ENCODE data around the gene PDE1C. TPM values are rescaled to one million over a fixed set of nuclear protein-coding genes. Genes with fewer than 3 reads are reported as not detected.
"Not testable (repeated sequence)": the region's sequence is repeated elsewhere in the genome, so short reads cannot be mapped to it uniquely, and the experiment has no call there.

PDE1C gene
- total RNA-seq, 1 donor from 2014 or later: 0.13 TPM

GRCh38 chr7:31853380-31853779, 216.8 kb downstream of the PDE1C start:
- DNase-seq (ENCODE audit: low read depth, low spot score): no peak

- no peak for DNase-seq (ENCODE audit: low read depth, low spot score)
Observed at GRCh38 chr7:31852462-31852861, 217.7 kb downstream of the PDE1C start.

- DNase-seq (ENCODE audit: low read depth, low spot score): no peak
Observed at GRCh38 chr7:31851119-31851518, 219.1 kb downstream of the PDE1C start.

GRCh38 chr7:31850601-31851000, 219.6 kb downstream of the PDE1C start:
- DNase-seq (ENCODE audit: low read depth, low spot score): no peak

GRCh38 chr7:31850066-31850465, 220.1 kb downstream of the PDE1C start:
- DNase-seq (ENCODE audit: low read depth, low spot score): no peak

GRCh38 chr7:31835471-31835870, 234.7 kb downstream of the PDE1C start:
- DNase-seq (ENCODE audit: low read depth, low spot score): no peak

GRCh38 chr7:31833625-31834024, 236.6 kb downstream of the PDE1C start:
- not testable (repeated sequence) for DNase-seq (ENCODE audit: low read depth, low spot score)

GRCh38 chr7:31828520-31828919, 241.7 kb downstream of the PDE1C start:
- DNase-seq (ENCODE audit: low read depth, low spot score): no peak

- no peak for DNase-seq (ENCODE audit: low read depth, low spot score)
Observed at GRCh38 chr7:31825576-31825975, 244.6 kb downstream of the PDE1C start.

- no peak for DNase-seq (ENCODE audit: low read depth, low spot score)
Observed at GRCh38 chr7:31819031-31819430, 251.2 kb downstream of the PDE1C start.

- no peak for DNase-seq (ENCODE audit: low read depth, low spot score)
Observed at GRCh38 chr7:31816810-31817209, 253.4 kb downstream of the PDE1C start.

- DNase-seq (ENCODE audit: low read depth, low spot score): no peak
Observed at GRCh38 chr7:31815796-31816195, 254.4 kb downstream of the PDE1C start.

- no peak for DNase-seq (ENCODE audit: low read depth, low spot score)
Observed at GRCh38 chr7:31814187-31814586, 256.0 kb downstream of the PDE1C start.

GRCh38 chr7:31811650-31812461, 258.4 kb downstream of the PDE1C start:
- no peak for DNase-seq (ENCODE audit: low read depth, low spot score)

GRCh38 chr7:31805209-31805818, 264.9 kb downstream of the PDE1C start:
- DNase-seq (ENCODE audit: low read depth, low spot score): no peak

GRCh38 chr7:31796375-31796774, 273.8 kb downstream of the PDE1C start:
- no peak for DNase-seq (ENCODE audit: low read depth, low spot score)

GRCh38 chr7:31794851-31795344, 275.3 kb downstream of the PDE1C start:
- DNase-seq (ENCODE audit: low read depth, low spot score): no peak

- no peak for DNase-seq (ENCODE audit: low read depth, low spot score)
Observed at GRCh38 chr7:31791881-31792280, 278.3 kb downstream of the PDE1C start.

GRCh38 chr7:31788883-31789680, 281.1 kb downstream of the PDE1C start:
- no peak for DNase-seq (ENCODE audit: low read depth, low spot score)

GRCh38 chr7:31788445-31788844, 281.8 kb downstream of the PDE1C start:
- DNase-seq (ENCODE audit: low read depth, low spot score): no peak

GRCh38 chr7:31786326-31786725, 283.9 kb downstream of the PDE1C start:
- DNase-seq (ENCODE audit: low read depth, low spot score): no peak

- DNase-seq (ENCODE audit: low read depth, low spot score): no peak
Observed at GRCh38 chr7:31785101-31785500, 285.1 kb downstream of the PDE1C start.
